Lower leg skin (tissue), 3 donors: ENCODE results near the gene LEUTX.

Experiments used
- CTCF ChIP-seq, 3 donors: fragments of 450-650 bp; IDR thresholded peaks; one replicate each; pipeline ENCODE4 v1.5.1; 2016; ENCODE audit warnings: antibody characterized with exemption in 3 of 3, mild to moderate bottlenecking in 3 of 3, moderate library complexity in 2 of 3
- POLR2A ChIP-seq, 2 donors: fragments of 450-650 bp; IDR thresholded peaks; one replicate each; pipeline ENCODE4 v1.6.1; 2016 to 2017; ENCODE audit warnings: antibody characterized with exemption in 2 of 2, mild to moderate bottlenecking in 1 of 2, moderate library complexity in 1 of 2

DNA sequence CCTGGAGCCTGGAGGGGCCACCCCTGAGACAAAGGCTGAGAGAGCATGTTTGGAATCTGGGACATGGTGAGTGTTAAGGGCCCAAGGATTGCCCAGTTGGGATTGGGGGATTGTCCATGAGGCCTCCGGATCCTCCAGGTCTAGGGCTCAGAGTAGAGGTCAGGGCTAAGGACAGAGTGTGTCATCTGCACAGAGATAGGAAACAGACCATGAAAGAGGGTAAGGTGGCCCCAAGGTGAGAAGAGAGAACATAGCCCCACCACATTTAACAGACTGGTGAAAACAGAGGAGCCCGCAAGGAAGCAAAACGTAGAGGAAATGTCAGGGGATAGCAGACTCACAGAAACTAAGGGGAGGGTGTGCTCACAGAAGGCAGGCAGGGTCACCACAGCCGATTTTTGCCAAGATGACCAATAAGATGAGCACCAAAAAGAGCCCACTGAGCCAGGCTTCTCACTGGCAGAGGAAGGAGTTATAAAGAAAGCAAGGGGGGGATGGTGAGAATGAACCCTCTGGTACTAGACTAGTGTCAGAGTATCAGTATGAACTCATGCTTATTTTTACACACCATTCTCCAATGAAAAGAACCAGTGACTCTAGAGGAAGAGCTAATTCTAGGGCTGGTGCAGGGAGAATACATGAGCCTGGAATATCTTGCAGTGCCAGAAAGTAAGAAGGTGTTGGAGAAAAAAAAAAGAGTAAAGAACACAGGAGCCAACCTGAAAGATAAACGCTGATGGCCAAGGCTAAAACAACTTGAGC lies 37.8 kb downstream of the LEUTX start:
- TF ChIP-seq CTCF (IDR thresholded peaks at IDR 0.05), result no peak
- TF ChIP-seq POLR2A (IDR thresholded peaks at IDR 0.05), result no peak
